Stomach smooth muscle (tissue), 2 donors: ENCODE measurements around the gene LYRM2.

Experiments
- H3K27ac ChIP-seq: one replicate; pipeline ENCODE4 v1.7.0; 2013; ENCODE audit warnings: mild to moderate bottlenecking, low read length, inconsistent platforms
- H3K27me3 ChIP-seq, 2 donors: one replicate each; pipeline ENCODE4 v1.7.0; 2013; ENCODE audit warnings: low read length in 2 of 2; ENCODE audit not compliant: insufficient read depth in 2 of 2, control insufficient read depth in 1 of 2
- H3K36me3 ChIP-seq, 2 donors: one replicate each; pipeline ENCODE4 v1.7.0; 2013; ENCODE audit warnings: low read length in 2 of 2; ENCODE audit not compliant: control insufficient read depth in 2 of 2, insufficient read depth in 2 of 2
- H3K4me1 ChIP-seq: one replicate; pipeline ENCODE4 v1.7.0; 2013; ENCODE audit warnings: low read length; ENCODE audit not compliant: control insufficient read depth, insufficient read depth
- H3K4me3 ChIP-seq, 2 donors: one replicate each; pipeline ENCODE4 v1.7.0; 2013; ENCODE audit warnings: low read length in 2 of 2
- H3K9ac ChIP-seq, 2 donors: one replicate each; pipeline ENCODE4 v1.7.0; 2013; ENCODE audit warnings: low read length in 2 of 2, mild to moderate bottlenecking in 1 of 2
- H3K9me3 ChIP-seq, 2 donors: one replicate each; pipeline ENCODE4 v1.7.0; 2013; ENCODE audit warnings: low read length in 2 of 2; ENCODE audit not compliant: control insufficient read depth in 2 of 2
- donor health status: healthy.
- donor health status: Pancreatic carcinoma.

The LYRM2 gene

GRCh38 chr6:89638320-89639195 is at the start of gene LYRM2:
Gene LYRM2 (minus strand): TSS chr6:89638747. CDS start chr6:89638716, 31 bp downstream.
- peak within 1 kb of the TSS; percentile 86 for H3K27ac ChIP-seq
- H3K36me3 ChIP-seq, result peaks cover 3 to 8% of the 10 kb centered on the region in 2 donors
- H3K9ac ChIP-seq, result peak within 1 kb of the TSS; percentile 74 to 89
- H3K4me3 ChIP-seq, result peak within 1 kb of the TSS; percentile 77 to 97
- H3K27me3 ChIP-seq, result no peaks in the 10 kb centered on the region
- peaks cover 16% of the 10 kb centered on the region for H3K4me1 ChIP-seq
- no peaks in the 10 kb centered on the region for H3K9me3 ChIP-seq

- no peak overlapping the region for H3K4me3 ChIP-seq
- no peaks in the 10 kb centered on the region for H3K4me1 ChIP-seq
- no peak overlapping the region for H3K27ac ChIP-seq
- no peaks in the 10 kb centered on the region for H3K9me3 ChIP-seq
- peaks cover 52 to 63% of the 10 kb centered on the region in 2 donors for H3K36me3 ChIP-seq
- H3K9ac ChIP-seq, result no peak overlapping the region
- no peaks in the 10 kb centered on the region for H3K27me3 ChIP-seq
Measured at GRCh38 chr6:89688328-89688727, 49.8 kb upstream of the LYRM2 start.

GRCh38 chr6:89685311-89685710 is 46.8 kb upstream of the LYRM2 start:
- H3K9me3 ChIP-seq, result no peaks in the 10 kb centered on the region
- H3K27ac ChIP-seq, result no peak overlapping the region
- no peak overlapping the region for H3K4me3 ChIP-seq
- H3K9ac ChIP-seq, result no peak overlapping the region
- H3K4me1 ChIP-seq, result no peaks in the 10 kb centered on the region
- peaks cover 52 to 67% of the 10 kb centered on the region in 2 donors for H3K36me3 ChIP-seq
- H3K27me3 ChIP-seq, result no peaks in the 10 kb centered on the region

GRCh38 chr6:89682991-89683390 is 44.4 kb upstream of the LYRM2 start:
- Histone ChIP-seq H3K4me1 (no peaks in the 10 kb centered on the region), H3K27ac (no peak overlapping the region), H3K36me3 (peaks cover 60 to 67% of the 10 kb centered on the region in 2 donors), H3K4me3 (no peak overlapping the region), H3K9ac (no peak overlapping the region), H3K9me3 (no peaks in the 10 kb centered on the region), H3K27me3 (no peaks in the 10 kb centered on the region)

GRCh38 chr6:89681983-89682564 is 43.5 kb upstream of the LYRM2 start:
- Histone ChIP-seq H3K27me3 (no peaks in the 10 kb centered on the region), H3K36me3 (peaks cover 54 to 63% of the 10 kb centered on the region in 2 donors), H3K4me1 (no peaks in the 10 kb centered on the region), H3K4me3 (no peak overlapping the region), H3K9ac (no peak overlapping the region), H3K27ac (no peak overlapping the region), H3K9me3 (no peaks in the 10 kb centered on the region)

- Histone ChIP-seq H3K9me3 (no peaks in the 10 kb centered on the region), H3K27me3 (no peaks in the 10 kb centered on the region), H3K4me1 (peaks cover 3% of the 10 kb centered on the region), H3K27ac (no peak overlapping the region), H3K9ac (no peak overlapping the region), H3K4me3 (no peak overlapping the region), H3K36me3 (peaks cover 58 to 59% of the 10 kb centered on the region in 2 donors)
Measured at GRCh38 chr6:89680551-89680950, 42.0 kb upstream of the LYRM2 start.

- peaks cover 58 to 59% of the 10 kb centered on the region in 2 donors for H3K36me3 ChIP-seq
- no peak overlapping the region for H3K4me3 ChIP-seq
- H3K4me1 ChIP-seq, result peaks cover 3% of the 10 kb centered on the region
- no peaks in the 10 kb centered on the region for H3K9me3 ChIP-seq
- H3K27me3 ChIP-seq, result no peaks in the 10 kb centered on the region
- H3K27ac ChIP-seq, result no peak overlapping the region
- H3K9ac ChIP-seq, result no peak overlapping the region
Measured at GRCh38 chr6:89680150-89680549, 41.6 kb upstream of the LYRM2 start.

GRCh38 chr6:89679215-89680120 is 40.9 kb upstream of the LYRM2 start:
- Histone ChIP-seq H3K27ac (no peak overlapping the region), H3K36me3 (peaks cover 58 to 62% of the 10 kb centered on the region in 2 donors)

GRCh38 chr6:89678531-89678930 is 40.0 kb upstream of the LYRM2 start:
- Histone ChIP-seq H3K27ac (no peak overlapping the region), H3K27me3 (no peaks in the 10 kb centered on the region), H3K9ac (no peak overlapping the region), H3K4me3 (no peak overlapping the region), H3K36me3 (peaks cover 61 to 66% of the 10 kb centered on the region in 2 donors), H3K9me3 (no peaks in the 10 kb centered on the region), H3K4me1 (peaks cover 3% of the 10 kb centered on the region)

More at GRCh38 chr6:89679215-89680120, 40.9 kb upstream of the LYRM2 start:
- H3K9ac ChIP-seq, result no peak overlapping the region
- peaks cover 3% of the 10 kb centered on the region for H3K4me1 ChIP-seq
- no peaks in the 10 kb centered on the region for H3K27me3 ChIP-seq
- no peaks in the 10 kb centered on the region for H3K9me3 ChIP-seq
- H3K4me3 ChIP-seq, result no peak overlapping the region

GRCh38 chr6:89675949-89676748 is 37.6 kb upstream of the LYRM2 start:
- H3K4me1 ChIP-seq, result peaks cover 3% of the 10 kb centered on the region
- no peak overlapping the region for H3K4me3 ChIP-seq
- no peak overlapping the region for H3K9ac ChIP-seq
- no peaks in the 10 kb centered on the region for H3K9me3 ChIP-seq
- H3K27me3 ChIP-seq, result no peaks in the 10 kb centered on the region
- peaks cover 68 to 69% of the 10 kb centered on the region in 2 donors for H3K36me3 ChIP-seq
- H3K27ac ChIP-seq, result no peak overlapping the region
